HEK293 (cell line): Measurements from ENCODE around the gene SDC3.

Experiments used
- ZNF501 ChIP-seq: fragments of 450-650 bp; formaldehyde crosslinking; IDR thresholded peaks from 2 replicates; pipeline ENCODE4 v1.5.1; 2016; ENCODE audit warnings: missing biosample characterization, missing genetic modification characterization
- ZNF747 ChIP-seq: fragments of 450-650 bp; formaldehyde crosslinking; IDR thresholded peaks from 2 replicates; pipeline ENCODE4 v1.5.1; 2016; ENCODE audit warnings: missing biosample characterization, missing genetic modification characterization
- TF ChIP-seq, protein P1 (sequence below): fragments of 450-650 bp; formaldehyde crosslinking; IDR thresholded peaks from 2 replicates; pipeline ENCODE4 v1.5.1; 2016; ENCODE audit warnings: missing biosample characterization, missing genetic modification characterization

GRCh38 chr1:30905916-30906620, 2.5 kb downstream of the SDC3 start:
- TF ChIP-seq, protein P1, sequence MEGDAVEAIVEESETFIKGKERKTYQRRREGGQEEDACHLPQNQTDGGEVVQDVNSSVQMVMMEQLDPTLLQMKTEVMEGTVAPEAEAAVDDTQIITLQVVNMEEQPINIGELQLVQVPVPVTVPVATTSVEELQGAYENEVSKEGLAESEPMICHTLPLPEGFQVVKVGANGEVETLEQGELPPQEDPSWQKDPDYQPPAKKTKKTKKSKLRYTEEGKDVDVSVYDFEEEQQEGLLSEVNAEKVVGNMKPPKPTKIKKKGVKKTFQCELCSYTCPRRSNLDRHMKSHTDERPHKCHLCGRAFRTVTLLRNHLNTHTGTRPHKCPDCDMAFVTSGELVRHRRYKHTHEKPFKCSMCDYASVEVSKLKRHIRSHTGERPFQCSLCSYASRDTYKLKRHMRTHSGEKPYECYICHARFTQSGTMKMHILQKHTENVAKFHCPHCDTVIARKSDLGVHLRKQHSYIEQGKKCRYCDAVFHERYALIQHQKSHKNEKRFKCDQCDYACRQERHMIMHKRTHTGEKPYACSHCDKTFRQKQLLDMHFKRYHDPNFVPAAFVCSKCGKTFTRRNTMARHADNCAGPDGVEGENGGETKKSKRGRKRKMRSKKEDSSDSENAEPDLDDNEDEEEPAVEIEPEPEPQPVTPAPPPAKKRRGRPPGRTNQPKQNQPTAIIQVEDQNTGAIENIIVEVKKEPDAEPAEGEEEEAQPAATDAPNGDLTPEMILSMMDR: no peak
- no peak for TF ChIP-seq ZNF747 (tag by site-specific recombination)
- TF ChIP-seq ZNF501 (tag by site-specific recombination): no peak
